GM19328 (cell line): ENCODE data around the gene TNIP1.

Source experiments
- ATAC-seq: cut with Tn5 transposase; IDR thresholded peaks from one replicate; pipeline ENCODE4 v1.9.1; 2021; ENCODE audit warnings: mild to moderate bottlenecking, moderate library complexity; ENCODE audit not compliant: unreplicated experiment

TNIP1 gene

DNA sequence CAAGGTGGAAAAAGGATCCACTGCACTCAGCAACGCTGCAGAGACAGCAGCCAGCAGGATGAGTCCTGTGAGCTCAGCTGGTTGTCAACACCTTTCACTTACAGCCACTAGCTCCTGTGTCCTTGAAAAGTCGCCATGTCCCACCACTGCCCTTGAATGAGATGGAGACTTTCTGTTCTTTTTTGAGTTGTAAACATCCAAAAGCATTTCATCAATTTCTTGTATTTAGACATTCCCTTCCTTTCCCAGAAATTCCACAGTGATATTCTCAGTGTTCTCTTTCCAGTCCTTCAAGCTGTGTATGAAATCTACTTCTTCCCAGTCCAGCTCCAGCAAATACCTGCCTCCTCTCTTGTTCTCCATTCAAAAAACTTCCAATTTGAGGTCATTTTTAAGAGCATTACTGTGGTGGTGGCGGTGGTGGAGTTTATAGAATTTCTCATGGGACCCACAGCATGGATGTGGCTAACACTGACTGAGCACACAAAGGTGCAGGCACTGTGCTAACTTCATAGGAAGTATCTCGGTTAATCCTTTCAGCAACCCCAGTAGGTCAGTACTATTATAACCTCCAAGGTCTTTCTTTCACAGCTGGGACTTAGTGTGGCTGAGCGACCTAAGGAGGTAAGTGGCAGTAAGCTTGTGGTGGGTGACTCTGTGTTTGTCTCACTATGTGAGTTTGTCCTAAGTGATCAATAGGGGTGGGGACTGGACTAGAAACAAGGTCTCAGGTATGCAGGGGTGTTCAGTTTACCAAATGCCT, 75.5 kb downstream of the TNIP1 start:
- no peak for ATAC-seq

DNA sequence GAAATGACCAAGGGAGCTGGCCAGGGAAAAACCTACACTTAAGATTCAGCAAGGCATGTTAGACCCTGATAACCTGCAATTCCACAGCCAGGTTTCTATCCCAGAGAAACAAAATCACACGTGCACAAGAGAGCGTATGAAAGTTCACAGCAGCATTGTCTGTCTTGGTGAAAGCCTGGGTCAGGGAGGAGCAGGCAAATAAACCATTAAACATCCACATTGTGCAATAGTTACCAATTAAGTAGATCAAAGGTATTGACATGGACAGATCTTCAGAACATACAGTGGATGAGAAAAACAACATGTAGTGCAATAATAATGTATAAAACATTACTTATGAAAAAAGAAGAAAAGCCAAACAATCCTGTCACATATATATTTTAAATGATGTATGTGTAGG, 76.3 kb downstream of the TNIP1 start:
- no peak for ATAC-seq

DNA sequence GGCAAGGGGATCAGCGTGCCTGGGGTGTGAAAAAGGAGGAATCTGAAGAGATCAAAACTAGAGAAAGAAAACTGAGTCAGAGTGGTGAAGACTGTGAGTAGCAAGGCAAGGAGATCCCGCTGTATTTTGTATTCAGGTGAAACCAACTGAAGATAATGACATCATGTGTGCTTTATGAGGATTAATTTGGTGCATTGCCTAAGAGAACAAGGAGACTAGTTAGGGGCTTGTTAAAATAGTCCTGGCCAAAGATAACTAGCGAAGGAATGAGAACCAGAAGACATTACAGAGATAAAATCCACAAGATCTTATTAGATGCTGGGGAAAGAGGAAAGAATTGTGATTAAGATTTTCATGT, 77.4 kb downstream of the TNIP1 start:
- ATAC-seq = no peak

DNA sequence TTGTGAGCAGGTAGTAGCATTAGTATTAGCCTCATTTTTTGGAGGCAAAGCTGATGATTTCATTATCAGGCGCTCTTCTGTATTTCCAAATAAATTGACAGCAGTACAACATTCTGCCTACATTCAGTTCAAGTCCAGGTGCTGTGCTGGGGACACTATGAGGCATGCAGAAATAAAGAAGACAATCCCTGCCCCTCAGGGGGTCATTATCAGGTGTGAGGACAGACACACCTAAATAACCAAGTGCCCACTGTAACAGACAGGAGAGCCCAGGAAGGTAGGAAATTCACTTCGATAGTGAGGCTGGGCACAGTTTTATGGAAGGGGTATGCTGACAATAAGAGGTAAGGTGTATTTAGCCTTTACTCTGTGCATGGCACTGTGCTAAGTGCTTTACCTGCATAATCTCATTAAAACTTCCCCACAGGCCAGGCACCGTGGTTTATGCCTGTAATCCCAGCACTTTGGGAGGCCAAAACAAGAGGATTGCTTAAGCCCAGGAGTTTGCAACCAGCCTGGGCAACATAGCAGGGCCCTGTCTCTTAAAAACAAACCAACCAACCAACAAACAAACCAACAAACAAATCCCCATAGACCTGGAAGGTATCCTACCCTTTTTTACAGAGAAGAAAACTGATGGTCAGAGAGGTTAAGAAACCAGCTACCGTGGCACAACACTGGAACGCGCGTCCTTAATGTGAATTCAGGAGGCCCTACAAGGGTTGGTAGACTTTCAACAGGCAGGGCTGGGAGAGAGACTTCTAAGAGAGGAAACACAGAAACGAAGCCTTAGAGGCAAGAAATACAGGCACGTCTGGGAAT, 77.9 kb downstream of the TNIP1 start:
- ATAC-seq = no peak

DNA sequence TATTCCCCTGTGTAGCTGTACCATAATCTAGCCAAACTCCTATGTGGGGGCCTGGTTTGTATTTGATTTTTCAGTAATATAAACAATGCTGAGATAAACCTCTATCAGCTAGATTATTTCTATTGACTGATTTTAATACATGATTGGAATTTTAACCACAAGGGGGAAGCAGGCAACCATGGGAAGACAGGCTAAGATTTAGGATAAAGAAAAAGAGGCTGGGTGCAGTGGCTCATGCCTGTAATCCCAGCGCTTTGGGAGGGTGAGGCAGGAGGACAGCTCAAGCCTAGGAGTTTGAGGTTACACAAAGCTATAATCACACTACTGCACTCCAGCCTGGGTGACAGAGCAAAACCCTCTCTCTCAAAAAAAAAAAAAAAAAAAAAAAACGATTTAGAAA, 78.6 kb downstream of the TNIP1 start:
- no peak for ATAC-seq

DNA sequence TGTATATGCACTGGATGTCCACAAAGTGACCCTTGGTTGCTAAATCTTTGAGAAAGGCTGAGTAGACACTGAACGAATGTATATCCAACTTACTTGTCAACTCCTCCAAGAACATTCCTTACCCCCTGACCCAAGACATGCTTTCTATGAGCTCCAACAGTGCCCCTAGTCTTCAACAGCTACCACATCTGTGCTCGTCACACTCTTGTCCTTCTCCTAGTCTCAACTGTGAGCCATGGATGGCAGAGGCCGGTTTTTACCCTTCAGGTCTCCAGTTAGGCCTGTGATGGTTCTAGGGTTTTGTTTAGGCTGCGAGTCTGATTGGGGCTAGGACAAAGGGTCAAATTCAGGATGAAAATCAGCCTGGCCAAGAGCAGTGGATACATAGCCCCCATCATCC, 79.4 kb downstream of the TNIP1 start:
- ATAC-seq = no peak

DNA sequence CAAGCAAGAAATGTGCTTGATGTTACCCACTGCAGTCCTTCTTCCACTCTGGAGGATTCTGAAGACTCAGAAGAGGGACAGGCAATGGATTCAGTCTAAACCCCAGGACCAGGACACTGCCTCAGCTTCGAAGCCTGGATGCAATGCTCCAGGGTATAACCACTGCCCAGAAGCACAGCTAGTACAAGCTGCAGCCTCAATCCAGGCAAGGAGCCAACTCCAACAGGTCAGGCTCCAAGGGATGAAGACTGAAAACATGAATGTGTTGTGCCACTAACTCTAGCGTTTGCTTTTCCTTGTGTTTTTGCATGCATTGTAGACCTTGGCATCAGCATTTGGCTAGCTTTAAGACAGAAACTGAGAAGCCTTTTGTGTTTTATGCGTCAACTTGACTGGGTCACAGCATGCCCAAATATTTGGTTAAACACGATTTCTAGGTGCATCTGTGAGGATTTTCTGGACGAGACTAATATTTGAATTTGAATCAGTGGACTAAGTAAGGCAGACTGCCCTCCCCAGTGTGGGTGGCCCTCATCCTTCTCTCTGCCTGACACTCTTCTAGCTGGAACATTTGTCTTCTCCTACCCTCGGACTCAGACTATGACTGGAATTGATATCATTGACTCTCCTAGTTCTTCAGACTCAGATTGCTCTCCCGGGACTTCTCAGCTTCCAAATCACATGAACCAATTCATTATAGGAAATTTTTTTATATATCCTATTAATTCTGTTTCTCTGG, 81.0 kb downstream of the TNIP1 start:
- ATAC-seq = no peak

DNA sequence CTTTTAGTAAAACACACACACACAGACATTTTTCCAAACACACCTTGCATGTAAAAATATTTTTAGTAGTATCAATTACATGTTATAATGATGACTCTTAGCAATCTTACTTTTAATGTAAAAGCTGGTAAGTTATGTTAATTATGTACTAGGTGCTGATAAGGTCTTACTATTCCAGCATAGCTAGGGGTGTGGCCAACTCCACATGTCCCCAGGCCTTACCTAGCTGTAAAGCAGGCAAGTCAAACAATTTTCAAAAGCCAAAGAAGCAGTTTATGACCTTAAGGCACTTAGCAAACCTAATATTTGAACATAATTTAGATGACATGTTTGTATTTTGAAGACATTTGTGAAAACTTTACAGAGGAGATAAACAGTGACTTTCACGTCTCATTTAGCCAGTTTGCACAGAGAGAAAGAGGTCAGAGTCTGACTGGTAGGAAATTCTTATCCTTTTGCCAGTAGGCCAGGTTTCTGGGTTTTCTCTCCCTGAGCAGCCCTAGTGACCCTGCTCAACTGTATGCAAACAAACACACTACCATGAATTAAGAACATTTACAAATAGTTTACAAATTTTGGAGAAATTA, 86.9 kb downstream of the TNIP1 start:
- ATAC-seq = no peak

DNA sequence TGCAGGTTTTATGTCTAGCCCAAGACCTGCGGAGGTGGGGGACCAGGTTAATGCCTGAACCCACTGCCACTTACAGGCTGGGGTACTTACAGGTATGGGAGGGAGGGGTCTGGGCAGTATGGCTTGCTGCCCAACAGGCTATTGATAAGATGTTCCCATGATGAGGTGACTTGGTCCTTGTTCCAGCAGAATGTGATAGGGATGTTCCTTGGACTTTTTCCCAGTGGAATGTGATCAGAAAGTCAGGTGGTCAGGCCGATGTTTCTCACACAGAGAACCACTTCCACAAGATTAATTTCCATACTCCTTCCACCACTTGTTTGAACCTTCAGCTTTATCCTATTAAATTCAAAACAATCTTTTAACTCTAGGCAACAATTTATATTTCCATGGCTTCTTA, 87.4 kb downstream of the TNIP1 start:
- ATAC-seq = no peak

DNA sequence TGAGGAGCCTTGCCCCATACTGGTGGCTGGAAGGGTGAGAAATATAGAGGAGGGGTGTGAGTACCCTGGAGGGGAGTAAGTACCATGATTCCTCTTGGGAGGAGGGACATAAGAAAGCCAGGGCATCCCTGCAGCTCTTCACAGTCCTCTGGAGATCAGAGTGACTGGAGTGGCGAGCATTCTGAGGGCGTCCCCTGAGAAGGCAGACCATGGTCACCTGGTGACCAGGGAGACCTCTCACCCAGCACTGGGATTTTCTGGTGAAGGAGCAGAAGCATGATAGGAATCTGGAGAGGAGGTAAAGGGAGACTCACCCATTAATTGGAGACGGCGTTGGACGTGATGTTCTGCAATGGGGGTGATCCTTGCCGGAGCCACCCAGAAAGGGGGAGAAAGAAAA, 88.1 kb downstream of the TNIP1 start:
- ATAC-seq = no peak

DNA sequence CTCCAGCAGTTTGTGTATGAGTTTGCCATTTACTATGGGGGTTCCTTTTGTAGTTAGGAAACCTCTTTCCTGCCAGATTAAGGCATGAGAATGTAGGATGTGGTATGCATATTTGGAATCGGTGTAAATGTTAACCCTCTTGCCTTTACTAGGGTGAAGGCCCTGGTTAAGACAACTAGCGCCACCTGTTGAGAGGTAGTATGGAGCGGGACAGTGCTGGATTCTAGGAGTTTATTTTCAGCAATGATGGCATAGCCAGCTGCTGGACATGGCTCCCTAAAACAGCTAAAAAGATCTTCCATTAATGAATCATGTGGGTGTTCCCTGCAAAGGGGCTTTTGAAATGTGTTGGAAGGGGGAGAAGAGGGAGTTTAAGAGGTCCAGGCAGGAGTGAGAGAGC, 91.1 kb downstream of the TNIP1 start:
- no peak for ATAC-seq

DNA sequence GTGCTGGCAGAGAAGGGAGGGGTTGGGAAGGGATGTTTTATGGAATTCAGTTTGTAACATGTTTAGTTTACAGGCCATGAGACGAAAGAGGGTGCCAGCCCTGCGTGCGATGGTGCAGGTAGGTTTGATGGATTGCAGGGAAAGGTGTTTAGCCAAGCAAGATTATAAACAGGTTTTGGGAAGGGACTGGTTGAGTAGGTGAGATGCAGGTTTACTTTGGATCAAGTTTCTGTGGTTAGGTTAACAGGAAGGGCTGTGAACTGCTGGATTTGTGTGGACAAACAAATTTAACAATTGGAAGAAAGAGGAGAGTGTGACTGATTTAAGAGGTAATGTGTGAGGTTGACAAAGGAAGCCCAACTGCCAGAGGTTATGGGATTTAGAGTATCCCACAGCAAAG, 93.1 kb downstream of the TNIP1 start:
- no peak for ATAC-seq
